Mesenteric fat pad (tissue), 1 donor: ENCODE results near the gene ACAD8. TPM values are rescaled to one million over a fixed set of nuclear protein-coding genes. Genes with fewer than 3 reads are reported as not detected.
"Not testable (repeated sequence)": the region's sequence is repeated elsewhere in the genome, so short reads cannot be mapped to it uniquely, and the experiment has no call there.

Experiments
- DNase-seq: peaks from one replicate; pipeline ENCODE4 v3.0.0-alpha.2; 2020; ENCODE audit warnings: low spot score
- total RNA-seq: library from RNA; stranded (reverse); fragmentation: NEBNext Ultra II Directional; extraction: Animal tissue kit (Norgen Biotek cat#: 25700); gene quantifications from one replicate; pipeline ENCODE4 v1.2.1, GENCODE V29; 2021
- donor health status: DM: yes; HTN: yes; CAD: no.

The ACAD8 gene
- total RNA-seq, 1 donor from 2014 or later: 24.5 TPM

DNA sequence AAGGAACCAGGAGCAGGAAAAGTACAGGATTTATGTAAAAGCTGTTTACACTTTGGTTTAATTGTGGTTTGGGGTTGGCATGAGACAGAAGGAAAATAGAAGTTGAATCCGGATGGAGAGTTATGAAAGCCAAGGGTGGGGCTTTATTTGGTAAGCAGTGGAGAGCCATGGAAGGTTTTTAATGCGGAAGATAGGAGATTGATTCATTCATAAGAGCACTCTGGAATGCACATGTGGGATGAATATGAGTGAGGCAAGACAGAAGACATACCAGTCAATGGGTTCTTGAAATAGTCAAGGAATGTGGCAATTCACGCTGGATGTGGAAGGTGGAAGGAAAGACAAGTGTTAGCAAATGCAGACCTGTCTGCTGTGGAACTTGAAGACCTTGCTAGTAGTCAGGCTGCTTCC lies 13.5 kb downstream of the ACAD8 start:
- DNase-seq: no peak

GRCh38 chr11:134267461-134267860 lies 14.1 kb downstream of the ACAD8 start:
- DNase-seq: no peak

DNA sequence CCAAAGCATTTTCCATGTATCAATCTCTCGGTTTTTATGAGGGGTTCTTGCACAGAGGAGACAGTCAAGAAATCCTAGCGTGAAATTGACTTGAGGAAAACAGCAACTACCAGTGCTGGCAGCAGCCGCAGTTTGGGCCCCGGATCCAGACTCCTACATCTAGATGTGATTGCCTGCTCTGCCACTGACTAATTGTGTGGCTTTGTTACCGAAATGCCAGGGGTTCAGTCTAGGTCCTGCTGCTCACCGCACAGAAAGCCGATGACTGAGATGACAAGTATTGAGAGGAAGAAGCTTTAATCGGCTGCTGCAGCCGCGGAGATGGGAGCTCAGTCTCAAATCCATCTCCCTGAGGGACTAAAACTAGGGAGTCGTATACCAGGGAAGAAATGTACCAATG lies 14.6 kb downstream of the ACAD8 start:
- DNase-seq: no peak

GRCh38 chr11:134270250-134270714 lies 16.9 kb downstream of the ACAD8 start:
- DNase-seq: no peak

DNA sequence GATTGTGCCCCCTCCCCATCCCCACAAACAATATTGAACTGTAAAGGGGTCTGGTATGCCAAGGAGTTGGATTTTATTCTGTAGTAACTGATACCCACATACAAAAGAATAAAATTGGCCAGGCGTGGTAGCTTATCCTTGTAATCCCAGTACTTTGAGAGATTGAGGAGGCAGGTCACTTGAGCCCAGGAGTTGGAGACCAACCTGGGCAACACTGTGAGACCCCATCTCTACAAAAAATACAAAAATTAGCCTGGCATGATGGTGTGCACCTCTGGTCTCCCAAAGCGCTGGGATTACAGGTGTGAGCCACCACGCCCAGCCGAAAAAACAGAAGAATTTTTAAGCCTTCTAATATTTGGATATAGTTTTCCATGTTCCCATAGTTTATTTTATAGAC lies 18.6 kb downstream of the ACAD8 start:
- no peak for DNase-seq

GRCh38 chr11:134272381-134273316 lies 19.3 kb downstream of the ACAD8 start:
- DNase-seq: no peak

DNA sequence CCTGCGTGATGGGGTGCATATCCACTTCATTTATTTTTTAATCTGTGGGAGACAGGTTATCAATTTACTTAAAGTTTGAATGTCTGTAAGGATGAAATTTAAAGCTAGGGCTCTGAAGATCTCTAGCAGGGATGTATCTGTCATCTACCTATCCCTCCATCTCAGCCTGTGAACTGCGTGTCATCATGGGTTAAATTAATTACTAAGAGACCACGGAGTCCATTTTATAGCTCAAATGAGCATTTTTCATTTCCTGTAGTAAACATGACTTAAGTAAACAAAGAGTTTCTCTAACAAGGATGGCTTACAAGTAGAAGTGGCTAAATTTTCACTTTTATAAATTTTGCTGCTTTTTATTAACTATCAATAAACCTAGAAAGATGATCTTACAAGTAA lies 19.9 kb downstream of the ACAD8 start:
- DNase-seq: no peak

DNA sequence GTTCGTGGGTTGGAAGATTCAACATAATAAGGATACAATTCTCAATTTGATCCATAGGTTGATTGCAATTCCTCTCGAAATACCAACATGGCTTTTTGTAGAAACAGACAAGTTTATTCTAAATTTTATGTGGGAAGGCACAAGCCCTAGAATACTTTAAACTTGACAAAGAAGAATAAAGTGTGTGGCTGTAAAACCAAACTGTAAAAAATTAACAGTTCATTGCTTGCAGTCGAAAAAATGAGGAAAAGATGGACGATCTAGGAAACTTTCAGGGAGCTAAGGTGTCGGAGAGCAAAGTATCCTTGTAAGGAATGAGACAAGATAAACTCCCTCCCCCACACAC lies 21.8 kb downstream of the ACAD8 start:
- no peak for DNase-seq

DNA sequence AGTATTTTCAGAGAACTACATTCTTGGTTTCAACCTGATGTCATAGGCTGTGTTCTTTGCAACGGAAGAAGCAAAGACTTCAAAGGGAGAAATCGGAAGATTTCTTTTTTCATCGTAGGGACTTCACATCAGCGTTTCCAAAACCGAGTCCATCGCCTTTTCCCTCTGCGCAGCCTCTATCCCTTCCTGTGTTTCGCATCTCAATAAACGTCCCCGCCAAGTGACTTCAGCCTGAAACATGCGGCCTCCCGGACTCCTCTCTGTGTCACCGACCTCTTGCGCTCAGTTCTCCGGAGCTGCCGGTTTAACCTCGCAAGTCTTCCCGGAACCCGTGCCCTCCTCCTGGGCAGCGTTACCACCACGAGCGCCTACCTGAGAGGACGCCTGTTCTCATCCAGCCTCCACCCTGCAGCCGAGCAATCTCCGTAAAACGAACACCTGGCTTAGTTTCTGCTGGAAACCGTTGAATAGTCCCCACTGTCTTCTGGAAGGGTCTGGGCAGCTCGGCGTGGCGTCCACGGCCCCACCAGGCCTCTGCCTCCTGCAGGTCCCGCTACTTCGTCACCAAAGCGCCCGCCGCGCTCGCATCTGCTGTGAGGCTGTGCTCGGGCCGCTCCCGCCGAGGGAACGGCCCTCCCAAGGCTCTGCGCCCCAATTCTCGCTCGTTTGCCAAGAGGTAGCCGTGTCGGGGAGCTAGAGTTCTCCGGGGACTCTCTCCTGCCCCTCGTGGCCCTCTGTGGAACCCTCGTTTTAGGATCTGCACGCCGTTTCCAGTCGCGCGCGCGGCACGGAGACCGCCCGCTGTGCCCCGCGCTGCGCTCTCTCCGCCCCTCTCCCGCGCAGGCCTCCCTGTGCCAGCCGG lies 22.4 kb downstream of the ACAD8 start, which contains the start of gene GLB1L3:
Gene GLB1L3 (plus strand): TSS at position 846 of the 862 bp plus-strand sequence. CDS start 362 bp downstream, outside the sequence.
- no peak for DNase-seq

DNA sequence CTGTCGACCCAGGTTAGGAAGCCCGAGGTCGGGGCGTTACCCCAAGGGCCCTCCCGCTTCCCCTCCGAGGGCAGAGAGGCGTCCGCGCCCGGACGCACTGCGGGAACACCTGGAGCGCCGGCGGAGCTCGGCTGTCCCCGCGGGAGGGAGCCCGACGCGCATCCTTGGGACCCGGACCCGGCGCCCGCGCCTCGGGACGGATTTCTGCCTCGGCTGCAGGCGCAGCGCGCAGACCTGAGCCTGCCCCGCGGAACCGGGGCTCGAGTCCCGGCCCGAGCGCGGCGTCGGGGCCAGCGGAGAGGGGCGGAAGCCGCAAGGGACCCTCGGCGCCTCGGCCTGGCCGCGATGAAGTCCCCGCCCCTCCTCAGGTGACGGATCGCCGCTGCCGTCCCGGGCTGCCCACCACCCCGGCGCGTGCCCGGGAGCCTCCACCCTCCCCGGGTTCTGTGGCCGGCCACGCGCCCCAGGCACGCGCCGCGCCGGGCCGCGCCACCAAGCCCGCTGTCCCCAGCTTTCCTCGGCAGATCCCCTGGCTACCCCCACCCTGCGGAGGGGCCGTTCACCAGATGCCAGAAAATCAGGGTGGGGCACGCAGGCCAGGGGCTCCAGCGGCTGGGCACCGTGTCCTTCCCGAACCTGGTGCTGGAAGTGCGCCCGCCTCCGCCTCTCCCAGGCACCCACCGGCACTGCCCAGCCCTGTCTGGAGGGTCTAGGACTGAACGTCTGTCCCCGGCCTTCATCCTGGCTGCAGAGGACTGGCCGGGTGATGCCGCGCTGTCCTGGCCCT lies 23.2 kb downstream of the ACAD8 start:
- no peak for DNase-seq

DNA sequence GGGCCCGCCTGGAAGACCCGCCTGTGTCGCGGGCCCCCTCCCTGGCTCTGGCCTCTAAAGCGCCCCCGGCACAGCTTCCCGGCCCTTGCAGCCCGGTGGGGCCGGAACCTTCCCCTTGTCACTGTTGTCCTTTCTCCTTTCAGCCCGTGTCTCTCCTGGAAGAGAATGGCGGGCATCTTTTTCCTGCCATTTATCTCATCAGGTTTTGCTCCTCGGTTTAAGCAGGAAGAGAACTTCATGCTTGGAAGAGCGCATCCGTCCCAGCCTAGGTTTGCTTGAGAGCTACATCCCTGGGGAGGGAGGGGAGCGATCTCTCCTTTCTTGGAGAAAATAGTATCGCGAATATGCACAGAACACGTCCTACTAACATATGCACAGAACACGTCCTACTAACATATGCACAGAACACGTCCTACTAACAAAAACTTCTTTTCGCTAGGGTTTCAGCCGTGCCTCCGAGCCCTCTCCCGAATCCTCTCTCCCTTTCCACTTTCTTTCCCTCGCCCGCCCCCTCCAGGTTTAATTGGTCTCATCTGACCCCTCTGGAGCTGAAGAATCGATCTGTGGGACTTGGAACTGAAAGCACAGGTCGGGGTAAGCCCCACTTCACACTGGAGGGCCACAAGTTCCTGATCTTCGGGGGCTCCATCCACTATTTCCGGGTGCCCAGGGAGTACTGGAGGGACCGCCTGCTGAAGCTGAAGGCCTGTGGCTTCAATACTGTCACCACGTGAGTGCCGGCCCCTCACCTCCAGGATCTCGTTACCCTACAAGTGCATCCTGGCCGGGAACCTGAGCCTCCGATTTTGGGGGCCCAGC lies 24.0 kb downstream of the ACAD8 start:
- no peak for DNase-seq

DNA sequence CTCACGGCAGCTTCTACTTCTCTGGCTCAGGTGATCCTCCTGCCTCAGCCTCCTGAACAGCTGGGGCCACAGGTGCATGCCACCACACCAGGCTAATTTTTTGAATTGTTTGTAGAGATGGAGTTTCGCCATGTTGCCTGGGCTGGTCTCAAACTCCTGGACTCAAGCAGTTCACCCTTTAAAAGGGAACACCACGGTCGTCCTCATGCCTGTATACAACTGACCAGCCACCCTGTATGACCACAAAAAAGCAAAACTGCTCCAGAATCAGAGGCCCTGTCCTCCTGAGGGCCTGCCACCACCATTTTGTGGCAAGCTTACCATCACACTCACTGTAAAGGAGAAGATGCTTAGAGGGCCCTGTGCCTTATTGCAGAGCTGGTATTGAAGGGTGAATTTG lies 25.0 kb downstream of the ACAD8 start:
- no peak for DNase-seq

- DNase-seq: not testable (repeated sequence)
Observed at GRCh38 chr11:134281635-134282034, 28.3 kb downstream of the ACAD8 start.

DNA sequence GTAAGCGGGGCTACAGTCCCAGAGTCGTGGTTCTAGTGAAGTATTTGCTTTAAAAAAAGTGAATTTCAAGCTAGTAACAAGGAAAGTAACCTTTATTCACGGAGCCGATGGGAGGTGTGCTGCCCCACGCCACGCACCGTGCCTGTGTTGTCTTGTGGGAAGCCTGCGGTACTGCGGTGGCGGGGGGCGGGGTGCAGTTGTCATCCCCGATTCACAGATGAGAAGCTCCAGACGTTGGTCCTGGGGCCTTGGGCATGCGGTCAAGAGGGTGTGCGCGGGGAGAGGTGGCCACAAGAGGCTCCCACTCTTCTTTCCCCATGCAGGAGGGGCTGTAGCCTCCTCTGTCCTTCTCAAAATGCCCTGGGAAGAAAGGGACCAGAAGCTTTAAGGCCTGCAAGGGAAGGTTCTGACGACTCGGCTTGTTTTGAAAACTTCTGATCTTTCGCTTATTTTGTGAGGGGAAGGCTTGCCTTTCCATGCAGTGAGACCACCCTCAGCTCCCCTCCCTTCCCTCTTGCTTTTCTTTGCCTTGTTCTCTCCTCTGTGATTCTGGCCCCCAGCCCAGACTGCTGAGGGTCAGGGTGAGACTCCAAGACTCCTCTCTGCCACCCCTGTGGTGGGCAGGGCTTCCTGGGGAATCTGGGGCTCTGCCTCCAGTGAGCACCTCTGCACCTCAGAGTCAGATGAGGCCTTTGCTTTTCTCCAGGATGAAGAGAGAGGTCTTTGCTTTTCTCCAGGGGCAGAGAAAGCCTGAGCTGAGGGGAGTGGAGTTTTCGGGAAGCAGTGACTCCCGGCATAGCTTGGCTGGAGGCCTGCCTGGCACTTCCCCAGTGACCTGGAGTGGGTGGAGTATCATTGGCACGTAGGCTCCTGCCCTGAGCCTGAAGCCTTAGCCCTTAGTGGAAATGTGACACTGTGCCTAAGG lies 29.0 kb downstream of the ACAD8 start:
- DNase-seq: no peak

GRCh38 chr11:134283461-134284230 lies 30.3 kb downstream of the ACAD8 start:
- DNase-seq: no peak

DNA sequence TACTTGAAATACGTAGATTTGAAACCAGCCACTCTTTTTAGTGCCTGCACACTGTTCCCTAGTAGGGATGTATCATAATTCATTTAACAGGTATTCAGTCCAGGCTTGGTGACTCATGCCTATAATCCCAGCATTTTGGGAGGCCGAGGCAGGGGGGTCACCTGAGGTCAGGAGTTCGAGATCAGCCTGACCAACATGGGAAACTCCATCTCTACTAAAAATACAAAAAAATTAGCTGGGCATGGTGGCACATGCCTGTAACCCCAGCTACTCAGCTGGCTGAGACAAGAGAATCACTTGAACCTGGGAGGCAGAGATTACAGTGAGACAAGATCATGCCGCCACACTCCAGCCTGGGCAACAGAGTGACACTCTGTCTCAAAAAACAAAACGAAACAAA lies 31.0 kb downstream of the ACAD8 start:
- DNase-seq: not testable (repeated sequence)

- DNase-seq: no peak
Observed at GRCh38 chr11:134287561-134287960, 34.2 kb downstream of the ACAD8 start.

DNA sequence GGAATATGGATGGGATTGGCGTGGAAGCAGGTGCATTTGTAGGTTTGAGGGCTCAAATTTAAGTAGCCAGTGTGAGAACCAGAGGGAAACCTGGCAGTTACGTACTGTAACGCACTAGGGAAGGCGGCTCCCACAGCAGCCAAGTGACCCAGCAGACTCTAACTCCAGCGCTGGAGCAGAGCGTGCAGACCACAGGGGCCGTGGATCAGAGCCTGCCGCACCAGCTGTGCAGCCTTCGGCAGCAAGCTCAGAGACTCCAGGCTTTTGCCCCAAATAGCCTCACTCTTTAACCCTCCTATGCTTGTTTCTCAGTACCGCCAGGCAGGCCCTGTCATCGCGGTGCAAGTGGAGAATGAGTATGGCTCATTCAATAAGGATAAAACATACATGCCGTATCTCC lies 35.1 kb downstream of the ACAD8 start:
- DNase-seq: no peak
